Fibroblast of the conjunctiva (primary cell): ENCODE data around the gene OXCT1.

Source experiments
- DNase-seq: peaks from one replicate; pipeline ENCODE4 v3.0.0-alpha.2; 2010; ENCODE audit warnings: low read depth

The OXCT1 gene

DNA sequence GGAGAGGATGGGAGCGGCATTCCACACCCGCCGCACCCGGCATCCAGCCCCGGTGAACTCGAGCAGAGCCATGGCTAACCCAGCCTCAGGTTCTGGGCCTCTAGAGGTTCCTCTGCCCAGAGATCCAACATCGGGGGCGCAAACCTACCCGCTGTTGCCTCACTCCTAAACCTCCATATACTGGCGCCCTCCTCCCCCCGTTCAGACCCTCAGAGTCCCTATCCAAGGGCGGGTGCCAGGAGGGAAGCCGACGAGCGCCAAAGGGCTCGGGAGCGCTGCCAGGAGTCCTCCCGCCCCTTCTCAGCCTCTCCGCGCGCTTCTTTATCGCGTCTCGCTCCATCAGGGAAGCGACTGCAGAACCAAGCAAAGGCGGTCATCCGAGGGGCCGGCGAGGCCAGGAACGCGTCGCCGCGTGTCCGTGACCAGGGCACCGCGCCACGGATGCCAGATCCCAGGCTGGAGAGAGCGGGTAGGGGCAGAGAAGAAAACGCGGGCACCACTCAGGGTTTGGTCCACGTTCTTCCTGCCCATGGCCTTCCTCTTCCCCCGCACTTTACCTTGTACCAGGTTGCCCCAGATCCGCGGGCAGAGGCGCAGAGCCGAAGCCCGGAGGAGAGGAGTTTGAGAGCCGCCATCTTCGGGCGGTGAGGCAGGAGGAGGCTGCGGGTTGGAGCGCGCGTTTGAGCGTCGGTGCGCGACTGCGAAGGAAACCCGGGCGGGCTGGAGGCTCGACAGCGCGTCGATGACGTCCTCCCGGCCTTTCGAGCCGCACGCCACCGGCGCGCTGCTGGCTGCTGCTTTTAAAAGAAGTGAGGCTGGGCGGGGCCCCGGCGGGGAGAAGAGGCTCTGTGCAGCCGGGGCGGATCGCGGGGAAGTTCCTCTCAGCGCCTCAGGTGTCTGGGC lies at the start of gene OXCT1:
Gene OXCT1 (minus strand): TSS at position 702 of the 903 bp plus-strand sequence. CDS start 67 bp downstream, at position 635.
- DNase-seq = peak; percentile 64

- DNase-seq = no peak
Measured at GRCh38 chr5:41918105-41918504, 47.9 kb upstream of the OXCT1 start.

GRCh38 chr5:41908374-41909079 lies 38.3 kb upstream of the OXCT1 start:
- no peak for DNase-seq

DNA sequence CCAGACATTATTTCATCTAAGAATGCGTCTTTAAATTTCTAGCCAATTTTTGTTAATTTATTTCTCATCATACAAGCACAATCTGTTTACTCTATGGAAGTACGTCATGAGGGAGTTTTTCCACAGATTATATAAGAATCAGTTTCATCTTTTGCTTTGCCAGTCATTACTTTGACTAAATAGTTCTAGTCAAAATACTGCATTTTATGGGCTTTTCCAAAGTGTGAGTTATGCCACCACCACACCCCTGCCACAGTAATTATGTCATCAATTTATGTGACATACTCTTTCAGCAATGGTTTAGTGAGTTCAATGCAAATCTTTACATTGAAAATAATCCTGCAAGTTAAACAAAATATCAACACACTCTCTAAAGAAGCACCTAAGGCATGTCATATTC lies 35.9 kb upstream of the OXCT1 start:
- no peak for DNase-seq

DNA sequence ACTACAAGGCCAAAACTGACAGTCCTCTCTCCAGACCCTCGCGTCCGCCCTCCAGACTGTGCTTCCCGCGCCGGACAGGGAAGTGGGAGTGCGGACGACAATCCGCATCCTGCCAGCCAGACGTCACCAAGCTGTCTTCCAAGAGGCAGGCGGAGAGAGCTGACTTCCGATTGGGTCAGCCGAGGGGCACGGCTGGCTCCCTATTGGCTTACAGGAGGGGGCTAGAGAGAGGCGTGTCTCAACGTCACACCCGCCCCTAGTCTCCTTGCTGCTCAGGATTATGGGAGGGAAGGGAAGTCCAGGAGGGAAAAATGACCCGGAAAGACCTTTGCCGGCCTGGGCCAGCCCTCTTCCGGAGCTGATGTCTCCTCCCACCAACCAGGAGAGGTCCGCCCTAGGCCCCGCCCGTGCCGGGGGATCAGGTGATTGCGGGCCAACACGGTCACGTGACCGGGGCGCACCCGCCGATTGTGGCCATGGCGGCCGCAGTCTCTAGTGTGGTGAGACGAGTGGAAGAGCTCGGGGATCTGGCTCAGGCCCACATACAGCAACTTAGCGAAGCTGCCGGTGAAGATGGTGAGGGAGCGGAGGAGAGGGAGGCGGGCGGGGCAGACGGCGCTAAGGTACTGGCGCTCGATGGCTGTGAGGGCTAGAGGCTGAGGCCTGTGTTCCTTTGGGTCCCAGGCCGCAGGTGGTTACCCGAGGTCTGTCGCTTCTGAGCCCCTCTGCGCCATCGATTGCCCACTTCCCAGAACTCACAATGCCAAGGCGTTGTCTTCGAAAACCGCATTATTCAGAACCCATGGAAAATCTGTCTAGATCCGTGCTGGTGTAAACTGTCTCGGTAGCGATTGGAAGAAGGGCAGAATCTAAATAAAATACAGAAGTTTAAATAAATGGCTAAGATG lies 33.9 kb upstream of the OXCT1 start, which contains the start of gene RIMOC1:
Gene RIMOC1 (plus strand): TSS at position 453 of the 908 bp plus-strand sequence. CDS start 24 bp downstream, at position 477.
- DNase-seq = peak; percentile 99

DNA sequence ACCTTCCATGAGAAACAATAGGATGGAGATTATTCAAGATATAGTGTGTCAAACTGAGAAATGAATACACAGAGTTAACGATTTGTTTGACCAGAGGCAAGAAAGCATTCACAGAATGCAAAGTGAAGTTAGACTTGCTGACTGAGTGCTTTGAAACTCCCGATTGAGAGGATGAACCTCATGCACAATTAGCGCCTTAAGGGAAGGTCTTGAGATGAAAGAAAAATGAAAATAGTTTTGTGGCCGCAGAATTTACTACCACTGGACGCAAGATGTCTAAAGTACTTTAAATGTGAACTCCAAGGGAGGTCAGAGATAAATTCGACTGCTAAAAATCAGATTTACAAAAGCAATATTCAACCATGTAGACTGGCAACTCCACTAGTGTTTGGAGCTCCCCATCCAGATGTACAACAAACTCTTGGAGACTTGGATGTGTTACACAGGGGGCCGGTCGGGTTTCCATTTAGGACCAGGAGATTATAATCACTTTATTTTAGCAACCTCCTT lies 33.2 kb upstream of the OXCT1 start:
- DNase-seq = no peak

- no peak for DNase-seq
Measured at GRCh38 chr5:41896230-41896629, 26.0 kb upstream of the OXCT1 start.

DNA sequence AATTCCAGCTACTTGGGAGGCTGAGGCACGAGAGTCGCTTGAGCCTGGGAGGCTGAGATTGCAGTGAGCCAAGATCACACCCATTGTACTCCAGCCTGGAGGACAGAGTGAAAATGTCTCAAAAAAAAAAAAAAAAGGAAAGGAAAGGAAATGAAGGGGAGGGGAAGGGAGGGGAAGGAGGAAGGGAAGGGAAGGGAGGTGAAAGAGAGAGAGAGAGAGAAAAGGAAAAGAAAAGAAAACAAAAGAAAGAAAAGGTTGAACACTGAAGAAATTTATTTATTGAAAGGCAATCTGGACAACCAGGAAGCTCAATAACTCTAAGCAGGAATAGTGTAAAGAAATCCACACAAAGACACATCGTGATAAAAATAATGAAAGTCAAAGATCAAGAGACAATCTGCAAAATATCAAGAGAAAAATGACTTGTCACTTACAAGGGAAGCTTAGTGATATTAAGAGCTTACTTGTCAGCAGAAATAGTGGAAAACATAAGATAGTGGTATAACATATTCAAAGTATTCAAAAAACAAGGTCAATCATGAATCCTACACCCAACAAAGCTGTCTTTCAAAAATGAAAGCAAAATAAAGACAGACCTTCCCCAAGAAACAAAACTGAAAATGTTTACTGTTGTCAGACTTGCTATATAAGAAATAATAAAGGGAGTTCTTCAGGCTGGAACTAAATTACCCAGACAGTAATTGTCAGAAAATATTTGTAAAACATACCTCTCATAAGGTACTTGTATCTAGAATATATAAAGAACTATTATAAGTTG lies 23.0 kb upstream of the OXCT1 start:
- no peak for DNase-seq

DNA sequence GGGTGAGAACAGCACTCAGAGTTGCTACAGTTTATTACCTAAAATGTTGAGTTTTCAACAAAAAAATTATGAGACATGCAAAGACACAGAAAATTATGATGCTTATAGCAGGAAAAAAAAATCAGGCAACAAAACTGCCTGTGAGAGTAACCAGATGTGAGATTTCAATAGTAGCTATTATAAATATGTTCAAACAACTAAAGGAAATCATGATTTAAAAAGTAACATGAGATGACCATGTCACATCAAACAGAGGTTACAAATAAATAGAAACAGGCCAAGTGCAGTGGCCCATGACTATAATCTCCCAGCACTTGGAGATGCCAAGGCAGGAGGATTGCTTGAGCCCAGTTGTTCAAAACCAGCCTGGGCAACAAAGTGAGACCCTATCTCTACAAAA lies 21.8 kb upstream of the OXCT1 start:
- no peak for DNase-seq

GRCh38 chr5:41891066-41891707 lies 21.0 kb upstream of the OXCT1 start:
- no peak for DNase-seq

DNA sequence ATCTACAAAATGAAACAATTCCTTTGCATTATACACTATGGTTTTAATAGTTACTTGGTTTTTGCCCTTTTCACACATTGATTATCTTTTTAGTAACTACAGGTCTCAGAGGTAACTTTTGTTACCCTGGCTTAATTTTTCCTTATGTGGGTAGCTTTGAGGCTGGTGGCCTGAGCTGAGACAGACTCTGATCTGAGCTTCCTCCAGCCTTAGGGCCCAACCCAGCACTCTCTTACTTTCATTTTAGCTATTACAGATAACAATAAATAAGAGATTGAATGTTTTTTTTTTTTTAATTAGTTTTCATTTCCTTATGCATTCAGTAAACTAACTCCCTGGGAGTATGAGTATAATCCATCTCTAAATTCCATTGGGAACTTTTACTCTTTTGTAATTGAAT lies 15.1 kb upstream of the OXCT1 start:
- DNase-seq = no peak

DNA sequence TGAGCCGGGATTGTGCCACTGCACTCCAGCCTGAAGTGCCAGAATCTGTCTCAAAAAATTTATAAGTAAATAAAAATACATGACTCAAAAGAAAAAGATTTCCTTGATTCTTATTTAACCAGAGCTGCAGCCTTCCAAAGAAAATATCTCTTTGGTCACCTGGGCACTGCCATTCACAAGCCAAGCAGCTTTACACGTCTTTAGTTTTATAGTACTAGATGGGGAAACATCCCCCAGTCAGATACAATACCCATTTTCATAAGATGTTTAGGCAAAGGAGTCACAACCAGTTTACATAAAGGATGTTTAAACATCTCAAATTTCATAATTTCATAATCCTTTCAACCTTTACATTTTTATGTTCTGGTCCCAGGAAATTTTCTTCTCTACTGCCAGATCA lies 13.7 kb upstream of the OXCT1 start:
- no peak for DNase-seq

DNA sequence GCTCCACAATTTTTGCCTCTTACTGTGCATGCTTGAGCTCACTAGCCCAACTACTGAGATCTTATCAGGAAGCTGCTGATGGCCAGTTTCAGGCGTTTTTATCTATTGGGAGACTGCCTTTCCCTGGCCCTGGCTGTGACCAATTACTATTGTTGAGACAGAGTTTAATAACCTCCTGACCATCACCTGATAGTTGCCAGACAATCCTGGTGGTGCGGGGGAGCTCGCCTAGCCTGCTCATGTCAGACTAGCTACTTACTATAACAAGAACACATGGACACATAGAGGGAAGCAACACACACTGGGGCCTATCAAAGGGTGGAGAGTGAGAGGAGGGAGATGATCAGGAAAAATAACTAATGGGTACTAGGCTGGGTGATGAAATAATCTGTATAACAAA lies 13.0 kb upstream of the OXCT1 start:
- no peak for DNase-seq

- DNase-seq = no peak
Measured at GRCh38 chr5:41882765-41883164, 12.5 kb upstream of the OXCT1 start.

DNA sequence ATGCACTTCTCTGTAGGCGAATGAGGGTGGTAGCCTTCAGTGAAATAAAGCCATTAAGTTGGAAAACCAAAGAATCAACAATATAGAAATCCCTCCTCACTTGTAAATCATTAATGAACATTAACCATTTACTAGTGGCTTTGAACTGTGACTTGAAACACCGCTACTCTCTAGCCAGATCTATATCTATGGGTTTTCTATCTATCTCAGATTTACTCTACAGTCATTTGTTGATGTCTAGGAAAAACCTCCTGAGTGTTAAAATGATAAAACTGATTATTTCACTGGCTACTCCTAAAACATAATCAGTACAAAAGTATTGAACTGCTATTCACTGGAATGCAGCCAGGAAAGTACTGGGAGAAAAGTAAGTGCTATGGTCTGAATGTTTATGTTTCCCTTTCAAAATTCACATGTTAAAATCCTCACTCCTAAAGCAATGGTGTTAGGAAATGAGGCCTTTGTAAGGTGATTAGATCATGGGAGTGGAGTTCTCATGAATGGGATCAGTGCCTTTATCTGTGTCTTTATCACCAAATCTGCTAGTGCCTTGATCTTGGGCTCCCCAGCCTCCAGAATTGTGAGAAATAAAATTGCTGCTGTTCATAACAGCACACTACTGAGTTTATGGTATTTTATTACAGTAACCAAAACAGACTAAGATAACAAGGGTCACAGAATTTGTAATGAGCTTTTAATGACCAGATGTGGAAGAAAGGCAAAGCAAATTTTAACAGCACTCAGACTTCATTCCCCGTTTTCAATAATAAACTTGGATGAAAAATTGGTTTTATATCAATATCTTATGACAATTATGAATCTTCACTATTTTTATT lies 8.6 kb upstream of the OXCT1 start:
- no peak for DNase-seq

DNA sequence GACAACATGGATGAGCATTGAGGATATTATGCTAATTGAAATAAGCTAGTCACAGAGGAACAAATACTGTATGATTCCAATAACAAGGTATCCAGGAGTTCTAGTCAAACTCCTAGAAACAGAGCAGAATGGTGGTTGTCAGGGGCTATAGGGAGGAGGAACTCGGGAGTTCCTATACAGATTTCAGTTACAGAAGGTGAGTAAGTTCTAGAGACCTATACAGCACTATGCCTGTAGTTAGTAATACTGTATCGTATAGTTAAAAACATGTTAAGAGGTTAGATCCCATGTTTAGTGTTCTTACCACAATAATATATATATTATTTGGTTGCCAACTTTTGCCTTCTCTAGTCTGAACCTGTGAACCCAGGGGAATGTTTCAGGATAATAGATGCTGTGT lies 7.9 kb upstream of the OXCT1 start:
- DNase-seq = no peak

GRCh38 chr5:41877408-41877807 lies 7.2 kb upstream of the OXCT1 start:
- DNase-seq = no peak

- no peak for DNase-seq
Measured at GRCh38 chr5:41876678-41877077, 6.5 kb upstream of the OXCT1 start.

DNA sequence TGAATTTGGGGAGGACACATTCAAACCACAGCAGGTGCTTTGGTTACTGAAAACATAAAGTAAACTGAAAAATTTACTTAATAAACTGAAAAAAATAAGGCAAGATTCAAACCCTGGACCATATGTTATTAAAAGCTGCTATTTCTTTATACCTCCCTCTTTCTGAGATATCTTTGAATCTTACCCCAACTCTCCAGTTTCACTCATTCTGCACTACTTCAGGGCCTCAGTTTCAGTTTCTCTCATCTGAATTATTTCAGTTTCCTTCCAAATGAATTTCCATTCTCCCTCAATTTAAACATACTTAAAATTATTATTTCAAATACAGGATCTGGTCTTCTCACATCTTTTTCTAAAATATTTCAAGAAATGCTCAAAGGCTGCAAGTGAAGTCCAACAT lies 4.9 kb upstream of the OXCT1 start:
- no peak for DNase-seq
